ENCODE results near the gene CRYZL1.
A peak's percentile ranks its signal among the peaks of the same experiment; 100 is the strongest.
"Not testable (repeated sequence)": the region's sequence is repeated elsewhere in the genome, so short reads cannot be mapped to it uniquely, and the experiment has no call there.

Gene CRYZL1

GRCh38 chr21:33641352-33642026 lies at the start of gene CRYZL1:
CRYZL1 (minus strand) TSS chr21:33641741; CDS start chr21:33631551, 10,190 bp downstream.
- peak; percentile 51 for DNase-seq

- no peak for DNase-seq
These were observed 49.3 kb upstream of the CRYZL1 start for GRCh38 chr21:33690874-33691273.

GRCh38 chr21:33688353-33688752 lies 46.8 kb upstream of the CRYZL1 start:
- no peak for DNase-seq

DNA sequence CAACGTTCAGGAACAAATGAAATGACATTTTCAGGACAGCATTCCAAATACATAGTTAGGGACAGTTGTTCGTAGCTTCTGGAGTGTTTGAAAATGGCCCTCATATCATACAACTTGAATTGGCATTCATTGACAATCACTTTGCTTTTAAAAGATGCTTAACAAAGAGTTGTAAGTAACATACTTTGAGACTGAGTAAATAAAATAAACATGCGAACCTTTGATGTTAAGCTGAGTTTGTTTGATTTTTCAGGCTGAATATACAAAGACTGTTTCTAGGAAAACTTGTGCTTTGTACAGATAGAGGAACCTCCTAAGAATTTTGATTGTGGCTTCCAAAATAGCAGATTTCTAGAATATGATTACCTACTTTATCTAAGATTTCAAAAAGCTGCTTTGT lies 46.1 kb upstream of the CRYZL1 start:
- DNase-seq: no peak

GRCh38 chr21:33686386-33686785 lies 44.8 kb upstream of the CRYZL1 start:
- no peak for DNase-seq

GRCh38 chr21:33685613-33686197 lies 44.2 kb upstream of the CRYZL1 start:
- DNase-seq: no peak

DNA sequence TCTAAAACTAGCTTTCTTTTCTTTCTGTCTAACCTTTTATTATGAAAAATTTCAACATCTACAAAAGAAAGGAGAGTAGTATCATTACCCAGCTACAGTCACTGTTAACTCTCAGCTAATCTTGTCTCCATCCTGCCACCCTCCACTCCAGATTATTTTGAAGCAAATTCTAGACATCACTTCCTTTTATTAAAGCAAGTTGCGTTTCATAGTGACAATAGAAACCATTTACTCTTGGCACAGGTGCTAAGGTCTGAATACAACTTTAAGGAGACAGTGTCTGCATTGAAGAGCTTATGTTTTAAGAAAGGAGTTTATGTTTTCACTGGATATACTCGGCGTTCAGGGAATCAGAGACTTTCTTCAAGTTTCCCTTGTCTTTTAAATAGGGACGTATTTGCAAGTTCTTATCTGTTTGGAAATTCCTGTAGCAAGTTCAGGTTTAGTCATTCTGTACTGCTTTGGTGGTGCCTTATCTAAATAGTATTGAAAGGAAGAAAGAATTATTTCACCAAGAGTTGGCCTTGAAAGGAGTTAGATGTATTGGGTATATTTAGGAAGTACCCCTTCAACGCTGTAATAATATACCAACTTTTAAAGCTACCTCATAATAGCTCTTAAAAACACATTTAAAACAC lies 43.5 kb upstream of the CRYZL1 start:
- no peak for DNase-seq

DNA sequence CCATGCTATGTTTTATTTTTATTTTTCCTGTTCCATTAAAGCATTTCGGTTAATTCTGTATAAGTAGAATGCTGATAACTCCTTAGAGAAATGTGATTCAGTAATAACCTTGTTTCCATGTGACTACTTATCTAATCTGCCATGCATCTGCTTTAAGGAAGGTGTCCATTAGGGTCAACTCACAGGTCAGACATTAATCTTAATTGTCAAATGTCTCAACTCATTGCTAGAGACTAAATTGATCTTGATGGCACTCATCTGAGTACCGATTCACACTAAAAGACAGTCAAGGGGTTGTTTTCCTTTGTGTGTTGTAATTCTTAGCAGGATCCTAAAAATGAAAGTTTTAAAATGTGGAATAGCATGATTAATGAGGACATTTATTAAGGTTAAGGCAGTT lies 42.5 kb upstream of the CRYZL1 start:
- no peak for DNase-seq

DNA sequence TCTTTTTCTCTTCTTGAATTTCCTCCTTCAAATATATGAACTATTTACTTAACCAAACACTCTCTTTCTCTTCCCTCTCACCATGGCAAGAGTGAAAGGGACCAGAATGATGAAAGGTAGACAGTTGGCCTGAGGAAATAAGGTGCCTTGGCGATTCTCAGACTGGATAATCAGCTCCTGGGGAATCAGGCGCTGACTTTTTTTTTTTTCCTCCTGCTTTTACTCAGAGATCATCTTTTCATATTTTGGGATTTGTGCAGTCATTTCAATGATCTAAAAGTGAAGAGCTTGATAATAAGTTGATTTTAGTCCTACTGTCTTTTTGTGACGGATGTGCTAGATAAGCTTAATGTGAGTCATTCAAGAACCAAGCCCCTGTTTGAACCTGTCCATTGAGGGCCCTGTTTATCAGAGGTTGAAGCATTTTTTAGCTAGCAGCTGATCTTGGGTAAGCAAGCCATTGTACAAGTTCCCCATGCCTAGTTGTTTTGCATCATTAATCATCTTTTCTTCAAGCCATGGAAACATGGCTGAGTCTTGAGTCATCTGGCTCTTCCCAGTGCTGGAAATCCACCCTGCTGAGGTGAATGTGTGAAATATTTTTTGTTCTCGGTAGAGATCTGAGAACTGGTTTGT lies 41.6 kb upstream of the CRYZL1 start:
- DNase-seq: no peak

- no peak for DNase-seq
These were observed 39.3 kb upstream of the CRYZL1 start for GRCh38 chr21:33680870-33681269.

DNA sequence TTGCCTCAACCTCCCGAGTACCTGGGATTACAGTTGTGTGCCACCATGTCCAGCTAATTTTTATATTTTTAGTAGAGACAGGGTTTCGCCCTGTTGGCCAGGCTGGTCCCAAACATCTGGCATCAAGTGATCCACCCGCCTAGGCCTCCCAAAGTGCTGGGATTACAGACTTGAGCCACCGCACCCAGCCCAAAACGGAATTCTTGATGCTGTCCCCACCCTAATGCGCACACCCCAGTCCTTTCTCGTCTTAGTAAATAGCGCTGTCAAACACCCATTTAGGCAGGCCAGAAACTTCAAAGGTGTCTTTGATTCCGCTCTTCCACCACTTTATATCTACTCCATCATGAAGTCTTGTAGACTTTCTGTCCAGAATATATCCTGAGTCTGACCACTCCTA lies 35.9 kb upstream of the CRYZL1 start:
- no peak for DNase-seq

DNA sequence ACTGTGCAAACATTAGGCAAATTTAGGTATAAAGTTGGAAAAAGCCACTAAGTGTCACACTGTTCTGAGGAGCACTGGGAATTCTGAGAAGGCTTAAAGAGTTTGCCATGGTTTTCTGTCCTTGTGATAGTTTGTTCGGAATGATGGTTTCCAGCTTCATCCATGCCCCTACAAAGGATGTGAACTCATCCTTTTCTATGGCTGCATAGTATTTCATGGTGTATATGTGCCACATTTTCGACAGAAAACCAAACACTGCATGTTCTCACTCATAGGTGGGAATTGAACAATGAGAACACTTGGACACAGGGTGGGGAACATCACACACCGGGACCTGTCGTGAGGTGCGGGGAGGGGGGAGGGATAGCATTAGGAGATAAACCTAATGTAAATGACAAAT lies 35.1 kb upstream of the CRYZL1 start:
- not testable (repeated sequence) for DNase-seq

GRCh38 chr21:33674226-33674625 lies 32.7 kb upstream of the CRYZL1 start:
- DNase-seq: no peak

- DNase-seq: no peak
These were observed 31.9 kb upstream of the CRYZL1 start for GRCh38 chr21:33673473-33673872.

DNA sequence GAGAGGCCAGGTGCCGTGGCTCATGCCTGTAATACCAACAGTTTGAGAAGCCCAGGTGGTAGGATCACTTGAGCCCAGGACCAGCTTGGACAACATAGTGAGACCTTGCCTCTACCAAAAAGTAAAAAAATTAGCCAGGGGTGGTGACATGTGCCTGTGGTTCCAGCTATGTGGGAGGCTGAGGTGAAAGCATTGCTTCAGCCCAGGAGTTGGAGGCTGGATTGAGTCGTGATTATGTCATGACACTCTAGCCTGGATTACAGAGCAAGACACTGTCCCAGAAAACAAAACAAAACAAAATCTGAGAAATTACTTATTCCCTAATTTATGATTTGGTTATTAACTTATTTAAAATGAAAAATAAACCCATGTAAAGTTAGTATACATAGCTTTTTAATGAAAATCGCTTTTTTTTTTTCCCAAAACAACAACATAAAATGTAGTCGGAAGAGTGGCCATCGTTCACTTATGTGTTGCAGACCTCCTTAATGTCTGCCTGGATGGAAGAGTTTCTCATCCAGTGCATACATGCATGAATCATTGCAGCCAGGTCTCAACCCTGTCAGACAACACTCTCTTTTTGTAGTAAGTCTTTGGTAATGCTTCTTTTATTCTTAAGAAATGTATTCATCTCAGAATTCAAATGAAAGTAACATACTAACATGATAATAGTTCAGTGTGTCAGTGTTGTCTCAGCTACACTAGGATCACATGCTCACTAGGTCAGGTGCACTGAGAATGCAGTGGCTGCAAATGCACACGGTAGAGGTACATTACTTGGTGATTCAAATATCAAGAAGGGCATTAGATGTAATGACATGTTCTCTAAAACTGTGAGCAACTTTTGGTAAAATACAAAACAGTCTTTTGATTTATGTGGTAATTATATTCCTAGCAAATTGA lies 28.8 kb upstream of the CRYZL1 start:
- DNase-seq: no peak

GRCh38 chr21:33668620-33669019 lies 27.1 kb upstream of the CRYZL1 start:
- no peak for DNase-seq

- no peak for DNase-seq
These were observed 26.6 kb upstream of the CRYZL1 start for GRCh38 chr21:33668180-33668579.

DNA sequence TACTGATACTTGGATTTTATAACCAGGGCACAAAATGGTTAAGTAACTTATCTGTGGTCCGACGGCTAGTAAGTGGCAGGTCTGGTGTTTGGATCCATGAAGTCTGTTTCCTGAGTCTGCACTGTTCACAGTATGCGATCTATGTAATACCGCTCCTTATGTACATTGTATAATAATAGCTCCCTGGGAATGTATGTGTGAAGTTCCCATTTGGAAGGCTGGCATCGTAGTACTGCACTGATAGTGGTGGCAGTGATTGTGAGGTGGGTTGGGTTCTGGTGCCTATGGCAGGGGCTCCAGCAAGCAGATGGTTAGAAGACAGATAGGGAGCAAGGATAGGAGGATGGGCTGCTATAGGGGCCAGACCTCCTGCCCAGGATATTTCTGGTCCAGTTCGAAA lies 26.1 kb upstream of the CRYZL1 start:
- no peak for DNase-seq

DNA sequence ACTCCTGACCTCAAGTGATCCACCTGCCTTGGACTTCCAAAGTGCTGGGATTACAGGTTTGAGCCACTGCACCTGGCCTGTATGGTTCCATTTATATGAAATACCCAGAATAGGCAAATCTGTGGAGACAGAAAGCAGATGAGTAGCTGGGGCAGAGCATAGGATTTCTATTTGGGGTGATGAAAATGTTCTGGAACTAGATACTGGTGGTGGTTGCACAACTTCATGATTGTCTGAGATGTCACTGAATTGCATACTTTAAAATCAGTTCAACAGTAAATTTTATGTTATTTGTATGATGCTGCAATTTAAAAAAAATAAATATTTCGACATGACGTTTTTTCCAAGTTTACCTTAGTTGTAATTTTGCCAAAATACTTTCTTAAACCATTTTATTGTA lies 24.6 kb upstream of the CRYZL1 start:
- no peak for DNase-seq

DNA sequence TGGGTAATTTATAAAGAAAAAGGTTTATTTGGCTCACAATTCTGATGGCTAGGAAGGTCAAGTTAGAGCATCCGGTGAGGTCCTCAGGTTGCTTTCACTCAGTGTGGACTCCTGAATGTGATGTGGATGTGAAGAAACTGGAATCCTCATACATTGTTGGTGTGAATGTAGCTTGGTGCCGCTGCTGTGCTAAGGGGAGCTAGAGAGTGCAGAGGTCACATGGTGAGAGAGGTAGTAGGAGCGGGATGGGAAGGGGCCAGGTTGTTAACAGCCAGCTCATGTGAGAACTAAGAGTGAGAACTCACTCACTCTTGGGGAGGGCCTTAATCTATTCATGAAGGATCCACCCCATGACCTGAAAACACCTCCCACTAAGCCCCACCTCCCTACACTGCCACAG lies 22.6 kb upstream of the CRYZL1 start:
- no peak for DNase-seq

GRCh38 chr21:33663241-33663640 lies 21.7 kb upstream of the CRYZL1 start:
- no peak for DNase-seq

DNA sequence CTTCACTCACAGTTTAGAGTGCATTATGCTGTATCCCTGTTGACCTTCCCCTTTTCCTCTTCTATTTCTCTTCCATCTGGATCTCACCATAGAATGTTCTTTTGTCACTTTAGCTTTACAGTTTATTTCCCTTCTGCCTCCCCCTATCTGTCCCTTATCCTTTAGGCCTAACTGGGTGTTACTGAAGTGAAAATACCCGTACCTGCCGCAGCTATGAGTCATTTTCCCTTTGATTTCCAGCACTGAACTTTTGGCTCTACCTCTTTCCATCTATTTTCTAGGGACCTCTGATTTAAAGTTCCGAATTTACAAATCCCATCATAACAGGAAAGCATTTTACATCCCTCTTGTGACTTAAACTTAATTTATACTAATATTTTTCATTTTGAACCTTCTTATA lies 20.5 kb upstream of the CRYZL1 start:
- no peak for DNase-seq

DNA sequence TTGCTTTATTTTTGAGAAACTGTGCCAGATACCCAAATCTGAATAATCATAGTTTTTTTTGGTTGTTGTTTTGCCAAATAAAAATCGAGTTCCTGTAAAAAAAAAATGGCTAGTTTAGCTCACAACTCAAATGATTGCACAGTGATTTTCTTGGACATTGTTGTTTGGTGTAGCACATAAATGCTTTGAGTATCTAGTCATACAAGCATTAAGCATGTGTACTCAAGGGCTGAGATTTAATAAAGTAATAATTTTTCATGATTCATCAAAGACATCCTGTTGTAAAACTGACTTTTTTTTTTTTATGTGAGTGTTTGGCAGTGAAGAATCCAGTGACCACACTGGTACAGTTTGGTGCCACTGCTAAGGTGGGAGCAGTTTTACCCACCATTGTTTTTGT lies 19.6 kb upstream of the CRYZL1 start:
- DNase-seq: no peak

Measured in 8988T (cell line).